Activated naive CD4-positive, alpha-beta T cell treated with anti-CD3 and anti-CD28 coated beads for 36 hours (primary cell): Measurements from ENCODE around the gene ADGRD1. TPM values are rescaled to one million over a fixed set of nuclear protein-coding genes. Genes with fewer than 3 reads are reported as not detected.
"Not testable (repeated sequence)": the region's sequence is repeated elsewhere in the genome, so short reads cannot be mapped to it uniquely, and the experiment has no call there.

Source experiments
- CTCF ChIA-PET: fragments of 350-600 bp; sonication (Branson Sonifier 250); formaldehyde crosslinking; loops from one replicate; lab custom pipeline; 2021; ENCODE audit warnings: antibody characterized with exemption; lab: Charles Lee
- DNase-seq: peaks from one replicate; pipeline ENCODE4 v3.0.0-alpha.2; 2020
- H3K27ac Mint-ChIP-seq: one replicate; pipeline ENCODE4 v1.8.0; 2021; ENCODE audit warnings: mild to moderate bottlenecking, mixed read lengths
- H3K27me3 Mint-ChIP-seq: one replicate; pipeline ENCODE4 v1.8.0; 2021; ENCODE audit warnings: low read depth, mixed read lengths
- H3K36me3 Mint-ChIP-seq: one replicate; pipeline ENCODE4 v1.8.0; 2021; ENCODE audit warnings: low read depth, mixed read lengths
- H3K4me1 Mint-ChIP-seq: one replicate; pipeline ENCODE4 v1.8.0; 2021; ENCODE audit warnings: low read depth, mixed read lengths
- H3K4me3 Mint-ChIP-seq: one replicate; pipeline ENCODE4 v1.8.0; 2021; ENCODE audit warnings: mild to moderate bottlenecking, moderate library complexity, mixed read lengths
- H3K9me3 Mint-ChIP-seq: one replicate; pipeline ENCODE4 v1.8.0; 2021; ENCODE audit warnings: mixed read lengths
- intact Hi-C: fragments of 100-400 bp; cut with micrococcal nuclease; formaldehyde crosslinking; loops from one replicate; pipeline ENCODE4 v1.15.1; 2023
- total RNA-seq, 2 experiments: library from RNA; stranded (reverse); gene quantifications; one replicate each; pipeline ENCODE4 v1.2.3, GENCODE V29; 2021

The ADGRD1 gene
- total RNA-seq, 2 experiments from 2014 or later, result not detected

- H3K4me3 Mint-ChIP-seq, H3K4me1 Mint-ChIP-seq, CTCF ChIA-PET, DNase-seq, H3K9me3 Mint-ChIP-seq, H3K36me3 Mint-ChIP-seq, intact Hi-C loops, H3K27ac Mint-ChIP-seq: not testable (repeated sequence)
- peaks cover 16% of the 10 kb centered on the region for H3K27me3 Mint-ChIP-seq
These were observed 41.8 kb downstream of the ADGRD1 start for GRCh38 chr12:130995386-130995969.

- H3K4me3 Mint-ChIP-seq, result no peak overlapping the region
- peaks cover 2% of the 10 kb centered on the region for H3K27me3 Mint-ChIP-seq
- intact Hi-C loops, result no loop called here
- H3K27ac Mint-ChIP-seq, result no peak overlapping the region
- CTCF ChIA-PET, result no interaction called here
- no peaks in the 10 kb centered on the region for H3K4me1 Mint-ChIP-seq
- peaks cover 3% of the 10 kb centered on the region for H3K9me3 Mint-ChIP-seq
- no peak for DNase-seq
- H3K36me3 Mint-ChIP-seq, result no peaks in the 10 kb centered on the region
These were observed 44.4 kb downstream of the ADGRD1 start for GRCh38 chr12:130998136-130998535.

- peaks cover 3% of the 10 kb centered on the region for H3K9me3 Mint-ChIP-seq
- H3K27me3 Mint-ChIP-seq, result no peaks in the 10 kb centered on the region
- H3K27ac Mint-ChIP-seq, result no peak overlapping the region
- no peak for DNase-seq
- no peaks in the 10 kb centered on the region for H3K36me3 Mint-ChIP-seq
- intact Hi-C loops, result no loop called here
- H3K4me1 Mint-ChIP-seq, result no peaks in the 10 kb centered on the region
- no peak overlapping the region for H3K4me3 Mint-ChIP-seq
- CTCF ChIA-PET, result no interaction called here
These were observed 46.3 kb downstream of the ADGRD1 start for GRCh38 chr12:131000000-131000486.

GRCh38 chr12:131001493-131001892 lies 47.8 kb downstream of the ADGRD1 start:
- no peak for DNase-seq
- H3K9me3 Mint-ChIP-seq, result peaks cover 3% of the 10 kb centered on the region
- intact Hi-C loops, result no loop called here
- H3K4me3 Mint-ChIP-seq, result no peak overlapping the region
- no peaks in the 10 kb centered on the region for H3K27me3 Mint-ChIP-seq
- H3K27ac Mint-ChIP-seq, result no peak overlapping the region
- CTCF ChIA-PET, result no interaction called here
- no peaks in the 10 kb centered on the region for H3K4me1 Mint-ChIP-seq
- H3K36me3 Mint-ChIP-seq, result no peaks in the 10 kb centered on the region

- no peak for DNase-seq
- Mint-ChIP-seq H3K27me3 (no peaks in the 10 kb centered on the region), H3K4me3 (no peak overlapping the region), H3K36me3 (no peaks in the 10 kb centered on the region), H3K4me1 (no peaks in the 10 kb centered on the region), H3K9me3 (peaks cover 3% of the 10 kb centered on the region), H3K27ac (no peak overlapping the region)
- CTCF ChIA-PET, result no interaction called here
- intact Hi-C loops, result no loop called here
These were observed 48.5 kb downstream of the ADGRD1 start for GRCh38 chr12:131002216-131002631.

- Mint-ChIP-seq H3K27ac (no peak overlapping the region), H3K9me3 (peaks cover 2% of the 10 kb centered on the region), H3K36me3 (no peaks in the 10 kb centered on the region), H3K27me3 (no peaks in the 10 kb centered on the region), H3K4me3 (no peak overlapping the region), H3K4me1 (no peaks in the 10 kb centered on the region)
- CTCF ChIA-PET, result no interaction called here
- intact Hi-C loops, result no loop called here
- no peak for DNase-seq
These were observed 49.5 kb downstream of the ADGRD1 start for GRCh38 chr12:131003036-131003715.

GRCh38 chr12:131003716-131004045 lies 50.0 kb downstream of the ADGRD1 start:
- CTCF ChIA-PET, result interaction anchor here (0.7 kb wide), 1 partner anchor 495 kb away, joined by 3 read pairs; no protein-coding TSS in a partner anchor
- H3K4me1 Mint-ChIP-seq, result no peaks in the 10 kb centered on the region
- intact Hi-C loops, result no loop called here
- no peak overlapping the region for H3K27ac Mint-ChIP-seq
- no peak for DNase-seq
- no peak overlapping the region for H3K4me3 Mint-ChIP-seq
- no peaks in the 10 kb centered on the region for H3K36me3 Mint-ChIP-seq
- no peaks in the 10 kb centered on the region for H3K9me3 Mint-ChIP-seq
- H3K27me3 Mint-ChIP-seq, result no peaks in the 10 kb centered on the region

- Mint-ChIP-seq H3K27me3 (no peaks in the 10 kb centered on the region), H3K36me3 (no peaks in the 10 kb centered on the region), H3K9me3 (no peaks in the 10 kb centered on the region), H3K4me3 (peak overlapping the region; percentile 4), H3K27ac (no peak overlapping the region), H3K4me1 (no peaks in the 10 kb centered on the region)
- intact Hi-C loops, result no loop called here
- CTCF ChIA-PET, result interaction anchor here (0.7 kb wide), 1 partner anchor 495 kb away, joined by 3 read pairs; no protein-coding TSS in a partner anchor
- DNase-seq, result no peak
These were observed 50.5 kb downstream of the ADGRD1 start for GRCh38 chr12:131004166-131004565.

GRCh38 chr12:131005161-131006035 lies 51.7 kb downstream of the ADGRD1 start:
- H3K27ac Mint-ChIP-seq, result no peak overlapping the region
- intact Hi-C loops, result no loop called here
- CTCF ChIA-PET, result no interaction called here
- no peak overlapping the region for H3K4me3 Mint-ChIP-seq
- H3K4me1 Mint-ChIP-seq, result no peaks in the 10 kb centered on the region
- H3K9me3 Mint-ChIP-seq, result no peaks in the 10 kb centered on the region
- no peaks in the 10 kb centered on the region for H3K36me3 Mint-ChIP-seq
- no peaks in the 10 kb centered on the region for H3K27me3 Mint-ChIP-seq
- no peak for DNase-seq

- H3K9me3 Mint-ChIP-seq, result no peaks in the 10 kb centered on the region
- DNase-seq, result no peak
- no peaks in the 10 kb centered on the region for H3K36me3 Mint-ChIP-seq
- no peaks in the 10 kb centered on the region for H3K4me1 Mint-ChIP-seq
- H3K27ac Mint-ChIP-seq, result no peak overlapping the region
- no peak overlapping the region for H3K4me3 Mint-ChIP-seq
- CTCF ChIA-PET, result no interaction called here
- no peaks in the 10 kb centered on the region for H3K27me3 Mint-ChIP-seq
- intact Hi-C loops, result no loop called here
These were observed 52.5 kb downstream of the ADGRD1 start for GRCh38 chr12:131006036-131006735.

GRCh38 chr12:131007031-131007739 lies 53.5 kb downstream of the ADGRD1 start:
- intact Hi-C loops, result no loop called here
- Mint-ChIP-seq H3K27ac (no peak overlapping the region), H3K4me1 (no peaks in the 10 kb centered on the region), H3K36me3 (no peaks in the 10 kb centered on the region), H3K4me3 (no peak overlapping the region), H3K27me3 (no peaks in the 10 kb centered on the region), H3K9me3 (no peaks in the 10 kb centered on the region)
- CTCF ChIA-PET, result no interaction called here
- no peak for DNase-seq

GRCh38 chr12:131007740-131008117 lies 54.0 kb downstream of the ADGRD1 start:
- Mint-ChIP-seq H3K4me3 (no peak overlapping the region), H3K27me3 (no peaks in the 10 kb centered on the region), H3K4me1 (no peaks in the 10 kb centered on the region), H3K36me3 (no peaks in the 10 kb centered on the region), H3K9me3 (no peaks in the 10 kb centered on the region), H3K27ac (no peak overlapping the region)
- CTCF ChIA-PET, result no interaction called here
- no peak for DNase-seq
- intact Hi-C loops, result no loop called here
